ENCODE data around the gene LRRC31.

Gene LRRC31

DNA sequence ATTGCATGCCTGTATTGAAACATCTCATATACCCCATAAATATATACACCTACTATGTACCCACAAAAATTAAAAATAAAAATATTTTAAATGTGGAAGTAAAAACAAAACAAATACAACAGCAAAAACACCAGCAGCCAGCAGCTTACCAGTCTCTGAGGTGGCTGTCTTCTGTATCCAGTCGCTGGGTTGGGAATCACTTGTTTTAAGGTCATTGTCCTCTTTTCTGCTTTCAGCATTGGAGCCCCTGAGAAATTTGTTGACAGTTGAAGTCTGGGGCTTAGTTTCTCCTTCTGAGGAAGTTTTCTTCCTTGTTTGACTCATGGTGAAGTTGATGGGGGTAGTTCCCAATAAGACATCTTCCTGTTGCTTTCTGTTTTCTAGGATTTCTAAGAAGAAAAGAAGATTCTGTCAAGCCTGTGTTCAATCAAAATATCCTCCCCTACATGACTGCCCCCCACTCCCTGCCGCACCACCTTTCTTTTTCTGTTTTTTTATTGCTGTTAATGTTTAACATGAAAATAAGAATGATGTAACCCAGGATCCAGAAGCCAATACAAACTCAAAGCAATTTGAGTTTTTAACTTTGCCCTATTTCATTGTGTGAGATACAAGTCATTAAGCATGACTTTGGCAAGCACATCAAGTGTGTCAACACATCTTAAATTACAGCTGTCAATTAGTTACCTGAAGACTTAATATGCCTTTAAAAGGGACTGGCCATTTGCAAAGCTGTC lies at the start of gene LRRC31:
LRRC31 (minus strand) TSS at position 452 of the 737 bp plus-strand sequence; CDS start at position 324, 128 bp downstream.
- H3K36me3 ChIP-seq (ENCODE audit: control insufficient read depth, low read depth, low read length), result no peaks in the 10 kb centered on the region
- H3K4me3 ChIP-seq (ENCODE audit: low read length), result no peak within 1 kb of the TSS
- no peaks in the 10 kb centered on the region for H3K27me3 ChIP-seq (ENCODE audit: control insufficient read depth, insufficient read depth, low read length)
- H3K4me1 ChIP-seq (ENCODE audit: control insufficient read depth, low read depth, low read length), result peaks cover 3% of the 10 kb centered on the region
- H3K9ac ChIP-seq (ENCODE audit: low read length), result no peak within 1 kb of the TSS
- H3K27ac ChIP-seq (ENCODE audit: low read length), result no peak within 1 kb of the TSS
- H3K9me3 ChIP-seq (ENCODE audit: control insufficient read depth, low read depth, low read length), result no peaks in the 10 kb centered on the region

DNA sequence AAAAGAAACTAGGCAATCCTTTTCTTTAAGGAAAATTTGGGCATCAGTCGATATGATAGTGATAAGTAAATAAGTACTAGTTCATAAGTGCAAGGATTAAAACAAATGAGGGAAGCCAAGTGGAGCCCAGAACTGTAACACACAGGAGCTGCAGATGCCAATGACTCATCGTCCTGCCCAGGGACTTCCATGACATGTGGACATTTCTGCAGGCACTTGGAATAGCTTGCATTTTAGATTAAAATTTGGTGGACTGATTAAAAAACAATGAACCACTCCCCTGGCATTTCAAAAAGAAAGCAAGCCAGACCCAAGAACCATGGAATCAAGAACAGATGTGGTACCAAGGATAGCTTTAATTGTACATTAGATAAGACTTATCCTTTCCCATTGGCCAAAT lies 44.6 kb upstream of the LRRC31 start:
- H3K4me1 ChIP-seq (ENCODE audit: control insufficient read depth, low read depth, low read length), result no peaks in the 10 kb centered on the region
- no peaks in the 10 kb centered on the region for H3K9me3 ChIP-seq (ENCODE audit: control insufficient read depth, low read depth, low read length)
- no peak overlapping the region for H3K27ac ChIP-seq (ENCODE audit: low read length)
- H3K27me3 ChIP-seq (ENCODE audit: control insufficient read depth, insufficient read depth, low read length), result no peaks in the 10 kb centered on the region
- H3K4me3 ChIP-seq (ENCODE audit: low read length), result no peak overlapping the region
- H3K9ac ChIP-seq (ENCODE audit: low read length), result no peak overlapping the region
- no peaks in the 10 kb centered on the region for H3K36me3 ChIP-seq (ENCODE audit: control insufficient read depth, low read depth, low read length)

DNA sequence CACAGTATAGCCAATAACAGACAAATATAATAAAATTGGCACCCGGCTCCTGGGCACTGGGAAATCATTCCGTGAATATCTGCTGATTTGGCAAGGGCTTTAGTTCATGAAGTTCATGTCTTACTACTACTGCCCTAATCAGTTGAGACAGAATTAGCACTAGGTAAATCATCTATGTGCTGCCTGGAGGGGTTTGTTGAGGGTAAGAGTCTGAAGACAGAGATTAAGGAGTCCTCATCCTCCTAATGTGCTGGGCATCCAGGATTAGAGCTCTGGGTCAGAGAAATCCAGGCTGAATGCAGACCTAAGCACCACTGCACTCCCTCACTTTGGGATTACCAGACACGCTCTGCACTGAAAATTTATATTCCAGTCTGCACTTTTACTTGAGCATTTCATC lies 43.6 kb upstream of the LRRC31 start:
- H3K27ac ChIP-seq (ENCODE audit: low read length), result no peak overlapping the region
- no peak overlapping the region for H3K4me3 ChIP-seq (ENCODE audit: low read length)
- no peaks in the 10 kb centered on the region for H3K9me3 ChIP-seq (ENCODE audit: control insufficient read depth, low read depth, low read length)
- H3K27me3 ChIP-seq (ENCODE audit: control insufficient read depth, insufficient read depth, low read length), result no peaks in the 10 kb centered on the region
- H3K36me3 ChIP-seq (ENCODE audit: control insufficient read depth, low read depth, low read length), result no peaks in the 10 kb centered on the region
- H3K9ac ChIP-seq (ENCODE audit: low read length), result no peak overlapping the region
- no peaks in the 10 kb centered on the region for H3K4me1 ChIP-seq (ENCODE audit: control insufficient read depth, low read depth, low read length)

DNA sequence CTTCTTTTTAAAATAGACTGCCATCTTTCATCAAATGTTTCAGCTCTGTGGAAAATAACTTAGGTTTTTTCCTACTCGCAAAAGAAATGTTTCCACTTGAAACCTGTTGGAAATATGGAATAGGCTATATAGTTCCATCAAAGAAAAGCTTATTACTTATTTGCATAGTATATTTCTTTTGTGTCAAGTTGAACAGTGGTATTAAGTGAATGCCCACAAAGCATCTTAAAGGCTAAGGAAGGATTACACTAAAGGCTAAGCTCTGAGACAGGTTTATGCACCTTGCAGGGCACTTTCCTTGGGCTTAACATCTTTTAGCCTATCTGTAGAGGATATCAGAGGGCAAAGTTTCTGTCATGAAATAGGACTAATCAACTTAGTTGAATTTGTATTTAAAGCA lies 41.5 kb upstream of the LRRC31 start, which contains the start of gene SAMD7:
SAMD7 (plus strand) TSS at position 301 of the 400 bp plus-strand sequence. CDS start 7,927 bp downstream, outside the sequence.
- no peaks in the 10 kb centered on the region for H3K9me3 ChIP-seq (ENCODE audit: control insufficient read depth, low read depth, low read length)
- H3K9ac ChIP-seq (ENCODE audit: low read length), result no peak within 1 kb of the TSS
- no peaks in the 10 kb centered on the region for H3K27me3 ChIP-seq (ENCODE audit: control insufficient read depth, insufficient read depth, low read length)
- H3K4me3 ChIP-seq (ENCODE audit: low read length), result no peak within 1 kb of the TSS
- no peaks in the 10 kb centered on the region for H3K36me3 ChIP-seq (ENCODE audit: control insufficient read depth, low read depth, low read length)
- no peak within 1 kb of the TSS for H3K27ac ChIP-seq (ENCODE audit: low read length)
- H3K4me1 ChIP-seq (ENCODE audit: control insufficient read depth, low read depth, low read length), result peaks cover 6% of the 10 kb centered on the region

DNA sequence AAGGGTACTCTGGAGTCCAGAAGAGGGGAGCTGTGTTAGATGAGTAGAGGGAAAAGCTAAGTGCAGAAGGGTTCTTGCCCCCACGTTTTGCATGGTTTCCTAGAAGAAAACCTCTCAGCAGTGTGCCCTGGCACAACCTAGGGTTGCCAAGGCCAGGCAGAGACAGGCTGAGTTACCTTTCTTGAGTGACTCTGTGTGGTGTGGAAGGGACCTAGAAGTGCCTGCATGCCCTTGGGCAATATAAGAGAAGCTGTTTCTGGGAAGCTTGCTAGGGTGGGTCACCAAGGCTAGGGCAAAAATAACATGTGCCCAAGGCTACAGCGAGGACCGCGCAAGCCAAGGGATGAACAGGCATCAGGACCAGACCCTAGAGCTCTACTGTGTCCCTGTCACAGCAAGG lies 38.2 kb upstream of the LRRC31 start:
- no peaks in the 10 kb centered on the region for H3K36me3 ChIP-seq (ENCODE audit: control insufficient read depth, low read depth, low read length)
- no peaks in the 10 kb centered on the region for H3K27me3 ChIP-seq (ENCODE audit: control insufficient read depth, insufficient read depth, low read length)
- no peaks in the 10 kb centered on the region for H3K9me3 ChIP-seq (ENCODE audit: control insufficient read depth, low read depth, low read length)
- no peak overlapping the region for H3K9ac ChIP-seq (ENCODE audit: low read length)
- peaks cover 6% of the 10 kb centered on the region for H3K4me1 ChIP-seq (ENCODE audit: control insufficient read depth, low read depth, low read length)
- H3K4me3 ChIP-seq (ENCODE audit: low read length), result no peak overlapping the region
- no peak overlapping the region for H3K27ac ChIP-seq (ENCODE audit: low read length)

DNA sequence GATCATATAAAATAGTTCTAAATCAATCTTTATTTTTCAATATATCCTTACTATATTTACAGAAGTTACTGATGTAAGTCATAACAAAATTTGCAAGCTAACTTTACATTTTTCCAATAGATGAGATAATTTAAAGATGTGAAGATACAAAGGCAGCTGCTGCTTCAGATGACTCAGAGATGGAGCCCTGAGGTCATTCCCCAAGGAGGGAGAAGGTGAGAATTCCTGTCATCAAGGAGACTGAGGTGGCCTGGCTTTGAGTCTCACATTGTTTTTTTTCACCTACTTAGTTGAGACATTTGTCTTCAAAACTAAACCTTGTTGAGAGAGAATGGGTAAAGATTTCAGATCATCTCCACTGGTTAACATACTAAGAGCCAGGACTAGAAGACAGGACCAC lies 37.7 kb upstream of the LRRC31 start:
- peaks cover 6% of the 10 kb centered on the region for H3K4me1 ChIP-seq (ENCODE audit: control insufficient read depth, low read depth, low read length)
- no peaks in the 10 kb centered on the region for H3K27me3 ChIP-seq (ENCODE audit: control insufficient read depth, insufficient read depth, low read length)
- H3K9me3 ChIP-seq (ENCODE audit: control insufficient read depth, low read depth, low read length), result no peaks in the 10 kb centered on the region
- no peak overlapping the region for H3K4me3 ChIP-seq (ENCODE audit: low read length)
- no peak overlapping the region for H3K9ac ChIP-seq (ENCODE audit: low read length)
- no peaks in the 10 kb centered on the region for H3K36me3 ChIP-seq (ENCODE audit: control insufficient read depth, low read depth, low read length)
- no peak overlapping the region for H3K27ac ChIP-seq (ENCODE audit: low read length)

DNA sequence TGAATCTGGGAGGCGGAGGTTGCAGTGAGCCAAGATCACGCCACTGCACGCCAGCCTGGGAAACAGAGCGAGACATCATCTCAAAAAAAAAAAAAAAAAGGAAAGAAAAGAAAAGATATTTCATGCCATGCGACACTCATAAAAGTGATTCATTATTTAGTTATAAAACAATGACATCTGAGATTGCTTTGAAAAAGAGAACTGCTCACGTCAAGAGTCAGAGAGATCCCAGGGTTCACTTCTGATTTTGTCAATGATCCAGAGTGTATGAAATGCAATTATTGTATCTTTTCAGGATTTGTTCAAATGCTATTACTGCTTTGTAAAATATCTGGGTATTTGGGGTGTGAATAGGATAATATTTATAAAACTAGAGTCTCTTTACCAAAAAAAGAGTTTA lies 35.7 kb upstream of the LRRC31 start:
- H3K4me1 ChIP-seq (ENCODE audit: control insufficient read depth, low read depth, low read length), result peaks cover 6% of the 10 kb centered on the region
- H3K4me3 ChIP-seq (ENCODE audit: low read length), result no peak overlapping the region
- no peaks in the 10 kb centered on the region for H3K9me3 ChIP-seq (ENCODE audit: control insufficient read depth, low read depth, low read length)
- no peak overlapping the region for H3K27ac ChIP-seq (ENCODE audit: low read length)
- H3K9ac ChIP-seq (ENCODE audit: low read length), result no peak overlapping the region
- H3K27me3 ChIP-seq (ENCODE audit: control insufficient read depth, insufficient read depth, low read length), result no peaks in the 10 kb centered on the region
- H3K36me3 ChIP-seq (ENCODE audit: control insufficient read depth, low read depth, low read length), result no peaks in the 10 kb centered on the region

DNA sequence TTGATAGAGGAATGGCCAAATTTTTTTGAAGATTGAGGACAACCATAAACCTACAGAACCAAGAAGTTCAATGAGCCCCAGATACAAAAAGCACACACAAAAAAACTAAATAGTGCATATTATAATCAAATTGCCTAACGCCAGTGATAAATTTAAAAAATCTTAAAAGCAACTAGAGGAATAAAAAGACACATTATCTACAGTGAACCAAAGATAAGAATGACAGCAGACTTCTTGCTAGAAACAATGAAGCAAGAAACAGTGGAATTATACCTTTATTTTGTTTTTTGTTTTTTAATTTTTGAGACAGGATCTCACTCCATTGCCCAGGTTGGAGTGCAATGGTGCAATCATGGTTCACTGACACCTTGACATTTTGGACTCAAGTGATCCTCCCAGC lies 31.7 kb upstream of the LRRC31 start:
- H3K4me3 ChIP-seq (ENCODE audit: low read length), result no peak overlapping the region
- no peaks in the 10 kb centered on the region for H3K9me3 ChIP-seq (ENCODE audit: control insufficient read depth, low read depth, low read length)
- no peak overlapping the region for H3K9ac ChIP-seq (ENCODE audit: low read length)
- H3K36me3 ChIP-seq (ENCODE audit: control insufficient read depth, low read depth, low read length), result no peaks in the 10 kb centered on the region
- H3K27ac ChIP-seq (ENCODE audit: low read length), result no peak overlapping the region
- H3K27me3 ChIP-seq (ENCODE audit: control insufficient read depth, insufficient read depth, low read length), result no peaks in the 10 kb centered on the region
- H3K4me1 ChIP-seq (ENCODE audit: control insufficient read depth, low read depth, low read length), result no peaks in the 10 kb centered on the region

DNA sequence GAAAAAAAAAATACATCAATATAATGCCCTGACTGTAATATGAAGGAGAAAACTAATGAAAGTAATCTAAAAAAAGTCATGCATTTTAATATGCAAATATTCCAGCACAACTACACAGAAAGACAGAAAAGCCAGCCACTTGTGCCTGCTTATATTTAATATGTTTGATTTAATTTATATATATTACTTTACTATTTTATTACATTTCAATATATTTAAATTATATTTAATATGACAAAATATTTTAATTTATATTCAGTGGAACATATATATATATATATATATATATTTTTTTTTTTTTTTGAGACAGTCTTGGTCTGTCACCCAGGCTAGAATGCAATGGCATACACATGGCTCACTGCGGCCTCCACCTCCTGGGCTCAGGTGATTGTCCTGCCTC lies 27.5 kb upstream of the LRRC31 start:
- Histone ChIP-seq H3K4me1 (ENCODE audit: control insufficient read depth, low read depth, low read length) (no peaks in the 10 kb centered on the region), H3K36me3 (ENCODE audit: control insufficient read depth, low read depth, low read length) (no peaks in the 10 kb centered on the region), H3K9me3 (ENCODE audit: control insufficient read depth, low read depth, low read length) (no peaks in the 10 kb centered on the region), H3K9ac (ENCODE audit: low read length) (no peak overlapping the region), H3K27ac (ENCODE audit: low read length) (no peak overlapping the region), H3K27me3 (ENCODE audit: control insufficient read depth, insufficient read depth, low read length) (no peaks in the 10 kb centered on the region), H3K4me3 (ENCODE audit: low read length) (no peak overlapping the region)

DNA sequence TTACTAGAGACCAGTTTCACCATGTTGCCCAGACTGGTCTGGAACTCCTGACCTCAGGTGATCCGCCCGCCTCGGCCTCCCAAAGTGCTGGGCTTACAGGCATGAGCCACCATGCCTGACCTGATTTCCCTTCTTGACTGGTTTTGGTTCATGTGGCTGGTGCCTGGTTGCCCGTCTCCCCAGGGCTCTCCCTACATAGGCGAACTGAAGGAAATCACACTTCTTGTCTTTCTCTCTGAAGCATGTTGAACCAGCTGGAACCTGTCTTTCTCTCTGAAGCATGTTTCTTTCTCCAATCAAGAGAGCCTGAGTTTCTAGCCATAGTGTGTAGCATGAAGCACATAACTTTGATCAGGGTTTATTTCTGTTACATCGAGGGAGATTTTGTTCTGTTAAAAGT lies 25.3 kb upstream of the LRRC31 start:
- Histone ChIP-seq H3K36me3 (ENCODE audit: control insufficient read depth, low read depth, low read length) (no peaks in the 10 kb centered on the region), H3K9me3 (ENCODE audit: control insufficient read depth, low read depth, low read length) (no peaks in the 10 kb centered on the region), H3K4me3 (ENCODE audit: low read length) (no peak overlapping the region), H3K27ac (ENCODE audit: low read length) (no peak overlapping the region), H3K27me3 (ENCODE audit: control insufficient read depth, insufficient read depth, low read length) (no peaks in the 10 kb centered on the region), H3K9ac (ENCODE audit: low read length) (no peak overlapping the region), H3K4me1 (ENCODE audit: control insufficient read depth, low read depth, low read length) (no peaks in the 10 kb centered on the region)

DNA sequence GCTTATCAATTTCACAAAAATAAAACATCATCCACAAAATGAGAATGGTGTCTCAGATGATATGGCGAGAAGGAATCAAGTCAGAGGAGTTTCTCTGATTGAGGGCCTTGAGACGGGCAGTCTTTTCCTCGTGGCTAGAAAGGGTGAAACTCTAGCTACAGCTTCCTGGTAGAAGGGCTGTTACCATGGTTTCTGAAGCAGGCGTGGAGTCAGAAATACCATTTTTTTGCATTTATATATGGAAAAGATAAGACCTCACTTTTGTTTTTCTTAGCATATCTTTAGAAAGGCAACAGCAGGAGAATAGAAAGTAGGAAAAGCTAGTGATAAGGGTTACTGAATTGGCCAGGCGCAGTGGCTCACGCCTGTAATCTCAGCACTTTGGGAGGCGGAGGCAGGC lies 24.4 kb upstream of the LRRC31 start:
- Histone ChIP-seq H3K9ac (ENCODE audit: low read length) (no peak overlapping the region), H3K9me3 (ENCODE audit: control insufficient read depth, low read depth, low read length) (no peaks in the 10 kb centered on the region), H3K27me3 (ENCODE audit: control insufficient read depth, insufficient read depth, low read length) (no peaks in the 10 kb centered on the region), H3K36me3 (ENCODE audit: control insufficient read depth, low read depth, low read length) (no peaks in the 10 kb centered on the region), H3K4me3 (ENCODE audit: low read length) (no peak overlapping the region), H3K4me1 (ENCODE audit: control insufficient read depth, low read depth, low read length) (no peaks in the 10 kb centered on the region), H3K27ac (ENCODE audit: low read length) (no peak overlapping the region)

DNA sequence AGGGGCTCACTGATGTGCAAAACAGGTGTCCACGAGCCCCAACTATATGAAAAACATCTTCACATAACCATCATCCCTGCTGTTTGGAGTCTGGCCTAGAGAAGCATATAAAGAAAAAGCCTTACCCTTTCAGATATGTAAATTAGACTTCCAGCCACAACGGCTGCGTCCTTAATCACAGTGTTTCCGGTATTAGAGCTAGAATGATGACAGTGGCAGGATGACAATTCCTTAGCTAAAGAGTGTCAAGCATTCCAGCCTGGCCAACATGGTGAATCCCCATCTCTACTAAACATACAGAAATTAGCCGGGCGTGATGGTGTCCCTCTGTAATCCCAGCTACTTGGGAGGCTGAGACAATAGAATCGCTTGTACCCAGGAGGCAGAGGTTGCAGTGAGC lies 22.2 kb upstream of the LRRC31 start:
- no peaks in the 10 kb centered on the region for H3K36me3 ChIP-seq (ENCODE audit: control insufficient read depth, low read depth, low read length)
- H3K9ac ChIP-seq (ENCODE audit: low read length), result no peak overlapping the region
- no peak overlapping the region for H3K4me3 ChIP-seq (ENCODE audit: low read length)
- H3K4me1 ChIP-seq (ENCODE audit: control insufficient read depth, low read depth, low read length), result no peaks in the 10 kb centered on the region
- H3K27me3 ChIP-seq (ENCODE audit: control insufficient read depth, insufficient read depth, low read length), result no peaks in the 10 kb centered on the region
- H3K9me3 ChIP-seq (ENCODE audit: control insufficient read depth, low read depth, low read length), result no peaks in the 10 kb centered on the region
- no peak overlapping the region for H3K27ac ChIP-seq (ENCODE audit: low read length)

Data from iPS-18a (cell line).